Measurements from ENCODE around the gene SIAH1.
"Not testable (repeated sequence)": the region's sequence is repeated elsewhere in the genome, so short reads cannot be mapped to it uniquely, and the experiment has no call there.

The SIAH1 gene

GRCh38 chr16:48329138-48329537, 56.1 kb downstream of the SIAH1 start:
- DNase-seq, result no peak

- DNase-seq, result no peak
Observed at GRCh38 chr16:48326915-48327314, 58.3 kb downstream of the SIAH1 start.

- no peak for DNase-seq
Observed at GRCh38 chr16:48323783-48324775, 61.1 kb downstream of the SIAH1 start.

- no peak for DNase-seq
Observed at GRCh38 chr16:48321317-48322036, 63.7 kb downstream of the SIAH1 start.

GRCh38 chr16:48318630-48319029, 66.6 kb downstream of the SIAH1 start:
- DNase-seq, result peak; percentile 53

GRCh38 chr16:48317614-48318315, 67.4 kb downstream of the SIAH1 start:
- DNase-seq, result no peak

- no peak for DNase-seq
Observed at GRCh38 chr16:48317026-48317425, 68.2 kb downstream of the SIAH1 start.

- not testable (repeated sequence) for DNase-seq
Observed at GRCh38 chr16:48313905-48314304, 71.3 kb downstream of the SIAH1 start.

GRCh38 chr16:48310908-48311641, 74.1 kb downstream of the SIAH1 start:
- DNase-seq, result no peak

Measured in CD4-positive, alpha-beta T cell treated with Interleukin-21 for 1 hour (primary cell).